GM03348 (cell line): ENCODE measurements around the gene RAPGEF5.
A peak's percentile ranks its signal among the peaks of the same experiment; 100 is the strongest.

ENCODE experiments used
- DNase-seq: peaks from one replicate; pipeline ENCODE4 v3.0.0; 2012; ENCODE audit warnings: low spot score

Gene RAPGEF5

DNA sequence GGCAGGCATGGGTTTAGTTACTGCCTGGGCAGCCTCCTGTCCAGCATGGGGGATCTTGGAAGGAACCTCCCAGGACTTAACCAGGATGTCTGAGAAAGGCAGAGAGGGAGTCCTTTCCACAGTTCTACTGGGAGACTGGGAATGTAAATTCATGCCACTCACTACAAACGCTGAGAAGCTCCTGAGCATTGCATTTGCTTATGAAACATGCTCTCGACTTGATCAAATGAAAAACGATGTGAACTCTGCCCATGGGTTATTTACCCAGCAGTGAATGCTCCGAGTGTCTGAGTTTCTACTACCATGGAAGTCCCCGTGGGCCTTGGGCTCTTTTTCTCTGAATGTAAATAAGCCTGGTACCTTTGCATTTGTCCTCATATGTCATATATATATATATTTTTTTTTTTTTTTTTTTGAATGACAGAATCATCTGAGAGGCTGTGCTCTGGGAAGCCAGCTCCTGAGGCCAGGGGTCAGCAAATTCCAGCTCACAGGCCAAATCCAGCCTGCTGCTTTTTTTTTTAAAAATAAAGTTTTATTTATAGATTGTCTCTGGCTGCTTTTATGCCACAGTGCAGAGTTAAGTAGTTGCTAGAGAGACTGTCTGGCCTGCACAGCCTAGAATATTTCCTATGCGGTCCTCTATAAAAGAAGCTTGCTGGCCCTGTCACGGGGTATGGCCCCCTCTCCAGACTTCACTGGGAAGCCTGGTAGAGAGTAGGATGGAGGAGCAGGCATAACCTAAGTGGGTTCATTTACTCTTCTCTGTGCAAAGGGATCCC lies 21.4 kb upstream of the RAPGEF5 start:
- no peak for DNase-seq

DNA sequence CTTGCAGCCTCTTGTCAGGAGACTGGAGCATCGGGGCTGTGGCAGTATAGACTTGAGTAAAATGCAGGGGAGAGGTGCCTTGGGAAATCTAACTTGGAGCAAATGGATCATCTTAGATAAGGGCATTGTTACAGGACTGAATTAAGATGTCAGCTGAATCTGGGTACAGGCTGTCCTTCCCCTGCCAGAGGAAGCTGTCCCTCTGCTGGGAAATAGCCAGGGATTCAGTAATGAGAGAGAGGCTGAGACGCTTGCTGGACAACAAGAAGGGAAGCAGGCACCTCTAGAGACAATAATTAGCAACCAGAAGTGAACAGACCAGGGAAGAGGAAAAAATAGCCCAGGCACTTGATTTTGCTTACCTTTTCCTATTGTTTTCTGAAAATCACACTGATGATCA lies 20.7 kb upstream of the RAPGEF5 start:
- DNase-seq = no peak

- DNase-seq = no peak
Observed at GRCh38 chr7:22375359-22376048, 18.6 kb upstream of the RAPGEF5 start.

GRCh38 chr7:22373911-22374310 lies 17.0 kb upstream of the RAPGEF5 start:
- DNase-seq = no peak

DNA sequence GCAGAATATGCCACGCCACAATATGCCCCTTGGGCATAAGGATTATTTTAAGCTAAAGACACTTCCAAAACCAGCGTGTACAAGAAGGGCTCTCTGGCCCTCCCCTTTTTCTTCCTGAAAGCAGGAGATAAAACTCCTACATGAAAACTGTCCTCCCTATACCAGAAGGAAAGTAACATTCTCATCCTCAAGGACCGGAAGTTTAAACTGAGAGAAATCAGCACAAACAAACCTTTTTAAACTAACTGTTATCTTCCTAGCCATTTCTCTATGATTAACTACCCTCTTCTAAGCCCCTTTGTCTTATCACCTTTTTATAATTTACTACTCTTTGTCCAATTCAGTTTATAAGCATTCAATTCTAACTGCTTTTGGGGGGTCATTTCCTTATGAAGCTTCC lies 16.4 kb upstream of the RAPGEF5 start:
- no peak for DNase-seq

- no peak for DNase-seq
Observed at GRCh38 chr7:22372863-22373262, 15.9 kb upstream of the RAPGEF5 start.

- DNase-seq = no peak
Observed at GRCh38 chr7:22371878-22372277, 14.9 kb upstream of the RAPGEF5 start.

DNA sequence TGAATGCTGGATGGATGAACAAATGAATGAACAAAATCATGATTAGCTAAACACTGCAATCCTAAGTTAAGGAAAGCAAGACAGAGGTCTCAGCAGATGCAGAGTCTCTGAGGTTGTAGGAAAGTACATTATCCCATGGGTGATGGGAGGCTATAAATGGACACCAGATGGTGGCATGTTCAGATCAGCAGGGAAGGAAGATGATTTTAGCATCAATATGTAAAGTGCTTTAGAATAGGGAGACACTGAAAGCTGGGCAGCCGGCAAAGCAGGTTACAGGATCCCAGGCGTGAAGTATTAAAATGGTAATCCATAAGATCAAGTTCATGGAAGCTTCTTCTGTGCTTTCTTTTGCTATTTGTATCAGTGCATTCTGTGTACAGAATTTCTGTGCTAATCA lies 7.9 kb upstream of the RAPGEF5 start:
- no peak for DNase-seq

DNA sequence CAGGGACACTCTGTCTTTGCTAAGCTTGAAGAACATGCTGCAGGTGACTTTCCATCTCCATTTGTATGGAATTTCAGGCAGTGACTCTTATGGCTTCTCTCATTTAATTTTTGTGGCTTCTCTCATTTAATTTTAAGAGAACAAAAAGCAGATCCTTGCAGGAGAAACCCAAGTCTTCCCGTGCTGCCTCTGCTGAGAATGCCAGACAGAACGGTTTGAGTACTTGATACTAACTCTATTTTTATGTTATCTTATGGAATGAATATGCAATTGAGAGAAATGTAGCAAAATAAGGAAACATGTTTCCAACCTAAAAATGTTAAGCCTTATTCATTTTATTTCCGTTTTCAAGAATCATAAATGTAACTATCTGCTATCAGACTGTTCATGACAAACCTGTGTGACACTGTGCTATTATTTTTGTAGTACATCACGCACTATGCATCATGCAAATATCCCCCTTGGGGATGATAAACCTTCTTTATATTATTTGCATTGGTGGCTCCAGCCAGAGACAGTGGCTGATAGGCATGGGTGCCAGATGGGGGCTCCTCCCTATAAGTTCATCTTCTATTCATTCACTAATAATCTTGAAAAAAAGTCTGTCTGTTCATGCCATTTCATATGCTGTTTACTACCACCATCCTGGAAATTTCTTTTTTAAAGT lies 6.9 kb upstream of the RAPGEF5 start:
- no peak for DNase-seq

GRCh38 chr7:22361795-22362194 lies 4.8 kb upstream of the RAPGEF5 start:
- no peak for DNase-seq

DNA sequence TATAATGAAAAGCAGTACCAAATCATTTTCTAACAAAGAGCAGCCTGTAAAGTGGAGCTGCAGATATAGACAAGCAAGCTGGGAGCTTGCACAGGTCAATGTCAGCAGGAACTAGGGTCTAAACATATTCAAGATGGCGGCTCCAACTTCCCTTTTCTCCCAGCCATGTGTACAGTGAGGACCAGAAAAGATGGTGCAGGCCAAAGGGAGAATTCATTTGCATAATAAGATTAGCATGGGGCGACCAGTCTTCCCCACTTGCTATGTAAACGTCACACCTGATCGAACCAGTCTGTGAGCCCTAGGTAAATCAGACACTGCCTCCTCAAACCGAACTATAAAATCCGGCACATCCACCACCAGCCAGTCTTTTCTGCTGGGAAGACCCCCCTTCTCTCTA lies 4.4 kb upstream of the RAPGEF5 start:
- no peak for DNase-seq

DNA sequence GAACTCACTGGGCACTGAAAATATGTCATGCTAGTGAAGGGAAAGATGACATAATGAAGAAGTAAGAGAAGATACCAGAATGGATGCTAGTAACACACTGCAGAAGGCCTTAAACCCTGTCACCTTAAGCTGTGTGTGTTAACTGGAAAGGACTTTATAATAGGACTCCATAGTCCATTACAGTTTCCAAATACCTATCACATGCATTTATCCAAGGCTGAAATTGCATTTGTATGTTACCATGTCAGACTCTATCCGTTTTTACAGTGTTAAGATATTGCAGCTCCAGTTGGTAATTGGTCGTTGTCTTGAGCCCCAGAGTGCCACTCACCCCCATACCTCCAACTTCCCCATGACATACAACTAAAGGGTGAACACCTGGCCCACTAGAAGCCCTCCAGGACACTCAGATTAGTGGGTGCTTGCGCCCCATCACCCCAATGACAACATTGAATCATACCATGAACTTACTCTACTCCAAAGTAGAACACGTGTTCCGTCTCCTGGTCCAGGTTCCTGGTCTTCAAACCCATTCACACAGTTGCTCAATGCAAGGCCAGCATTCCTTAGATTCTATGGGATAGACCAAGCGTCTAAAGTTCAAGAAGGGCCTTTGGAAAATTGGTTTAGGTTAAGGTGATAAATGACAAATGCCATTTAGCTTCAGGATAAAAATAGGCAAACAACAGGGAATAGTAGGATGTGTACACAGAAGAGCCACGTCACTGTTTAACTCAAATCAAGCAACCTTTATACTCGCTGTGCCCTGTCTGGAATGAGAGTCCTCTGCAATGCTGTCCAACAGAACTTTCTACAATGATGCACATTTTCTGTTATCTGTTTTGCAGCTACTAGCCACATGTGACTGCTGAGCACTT lies 2.1 kb upstream of the RAPGEF5 start:
- no peak for DNase-seq

DNA sequence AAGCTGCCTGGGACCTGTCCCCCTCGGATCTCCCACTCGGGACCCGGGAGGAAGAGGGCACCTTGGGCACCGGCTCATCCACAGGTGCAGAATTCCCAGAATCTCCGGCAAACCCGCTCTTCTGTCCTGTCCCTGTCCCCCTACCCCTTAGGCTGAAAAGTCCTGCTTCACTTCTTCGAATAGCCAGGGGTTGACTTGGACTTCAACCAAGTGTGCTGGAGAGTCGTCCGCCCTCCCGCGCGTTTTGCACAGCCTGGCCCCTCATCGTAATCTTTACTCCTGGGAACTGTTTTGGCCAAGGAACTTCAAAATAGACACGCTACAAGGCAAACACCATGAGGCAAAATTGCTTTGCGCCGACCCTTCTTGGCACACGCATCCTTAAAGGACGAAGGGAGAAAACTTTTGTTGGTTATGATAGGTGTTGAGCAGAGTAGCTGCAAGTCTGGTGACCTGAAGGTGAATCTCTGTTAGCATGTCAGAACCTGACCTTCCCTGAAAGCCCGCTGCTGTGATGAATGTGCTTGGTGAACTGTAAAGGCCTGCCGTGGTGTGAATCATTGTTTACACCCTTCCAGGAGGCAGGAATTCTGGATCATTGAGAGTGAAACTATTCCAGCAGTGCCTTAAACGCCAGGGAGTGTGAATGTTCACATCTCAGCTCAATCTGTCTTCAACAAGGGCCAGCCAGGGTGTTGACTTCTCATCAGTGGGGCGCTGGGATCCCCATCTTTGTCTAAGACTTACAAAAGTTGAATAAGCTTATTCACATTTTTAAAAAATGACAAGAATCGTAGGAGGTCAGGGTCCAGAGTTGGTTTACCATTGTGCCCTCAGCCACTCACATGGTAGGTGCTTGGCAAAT lies 589 bp upstream of the RAPGEF5 start:
- no peak for DNase-seq

DNA sequence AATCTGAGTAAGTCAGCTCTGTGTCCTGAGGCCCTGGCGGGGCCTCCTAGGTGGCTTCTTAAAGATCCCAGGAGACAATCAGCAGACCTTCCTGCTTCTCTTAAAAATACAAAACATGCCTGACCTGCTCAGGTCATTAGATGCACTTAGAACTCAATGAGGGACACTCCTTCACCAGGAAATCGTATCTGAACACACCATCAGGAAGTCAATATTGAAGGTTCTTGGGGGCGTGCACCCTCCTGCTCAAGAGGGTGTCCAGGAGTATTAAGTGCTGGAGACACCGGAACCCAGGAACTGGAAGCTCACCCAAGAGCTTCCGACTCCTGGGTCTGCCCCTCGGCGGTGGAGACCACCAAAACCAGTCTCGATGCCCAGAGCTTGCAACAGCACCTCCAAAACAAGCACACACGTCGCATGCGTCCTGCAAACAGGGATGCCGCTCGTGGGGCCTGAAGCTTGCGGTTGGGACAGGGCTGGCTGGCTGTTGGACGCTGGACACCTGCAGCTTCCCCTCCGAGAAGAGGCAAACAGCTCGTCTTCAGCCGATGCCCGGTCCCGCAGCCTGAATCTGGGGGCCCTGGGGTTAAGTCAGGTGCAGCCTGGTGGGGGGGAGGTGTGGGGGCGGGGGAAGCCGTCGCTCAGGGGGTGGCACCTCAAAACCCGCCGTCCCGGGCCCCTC lies 803 bp downstream of the RAPGEF5 start:
- no peak for DNase-seq

DNA sequence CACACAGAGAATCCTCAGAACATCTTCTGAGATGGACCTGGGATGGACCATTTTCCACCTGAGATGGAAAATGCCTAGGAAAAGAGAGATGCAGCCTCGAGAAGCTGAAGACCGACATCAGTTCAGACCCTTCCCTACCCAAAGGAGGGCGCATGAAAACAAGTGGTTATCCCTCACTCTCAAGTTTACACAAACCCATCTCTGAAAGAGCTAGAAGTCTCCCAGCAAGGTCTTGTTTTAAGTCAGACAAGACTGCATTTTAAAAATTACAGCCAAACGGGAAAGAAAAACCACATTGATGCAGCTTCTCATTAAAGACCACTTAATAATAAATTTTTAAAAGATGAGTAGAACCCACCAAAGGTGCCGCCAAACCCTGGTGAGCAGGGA lies 1.3 kb downstream of the RAPGEF5 start:
- DNase-seq = no peak

DNA sequence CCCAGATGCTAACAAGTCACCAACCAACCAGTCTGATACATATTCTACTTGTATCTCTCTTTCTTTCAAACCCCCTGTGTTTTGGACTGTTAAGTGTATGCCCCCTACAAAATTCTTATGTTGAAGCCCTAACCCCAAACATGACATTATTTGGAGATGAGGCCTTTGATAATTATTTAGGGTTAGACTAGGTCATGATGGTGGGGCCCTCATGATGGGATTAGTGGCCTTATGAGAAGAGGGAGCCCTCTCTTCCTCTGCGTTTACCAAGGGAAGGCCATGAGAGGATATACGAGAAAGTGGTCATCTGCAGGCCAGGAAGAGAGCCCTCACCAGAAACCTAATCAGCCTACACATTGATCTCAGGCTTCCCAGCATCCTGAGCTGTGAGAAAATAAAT lies 2.5 kb downstream of the RAPGEF5 start:
- no peak for DNase-seq

DNA sequence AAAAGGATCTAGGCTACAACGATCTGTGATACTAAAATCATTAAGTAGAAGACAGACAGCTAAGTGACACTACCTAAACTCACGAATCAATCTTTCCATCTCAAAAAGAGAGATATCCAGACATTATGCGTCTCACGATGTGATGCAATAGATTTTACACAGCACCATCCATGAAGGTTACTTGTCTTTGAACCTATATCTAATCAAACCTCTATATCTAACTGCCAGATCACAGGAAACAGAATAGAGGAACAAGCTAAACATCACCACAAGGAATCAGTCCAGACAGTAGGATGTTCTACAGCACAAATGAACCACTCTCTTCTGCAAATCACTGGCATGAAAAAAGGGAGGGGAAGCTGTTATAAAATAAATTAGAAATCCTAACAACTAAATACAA lies 4.1 kb downstream of the RAPGEF5 start:
- no peak for DNase-seq

DNA sequence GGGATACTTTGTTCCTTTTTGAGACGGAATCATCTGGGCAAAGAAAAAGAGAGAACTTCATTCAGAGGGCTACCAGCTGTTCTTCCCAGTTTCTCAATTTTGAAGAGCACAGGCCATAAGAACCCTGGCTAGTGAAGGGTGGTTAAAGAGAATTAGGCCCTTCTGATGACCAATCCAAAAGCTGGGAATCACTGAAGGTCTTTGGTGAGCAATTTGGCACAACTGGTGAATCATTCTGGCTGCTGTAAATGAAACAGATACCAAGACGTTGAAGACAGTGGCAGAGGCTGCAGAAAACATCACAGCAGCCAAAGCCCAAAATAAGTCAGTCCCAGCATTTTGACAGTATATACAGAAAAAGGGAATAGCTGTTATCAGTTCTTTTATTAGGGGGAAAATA lies 5.1 kb downstream of the RAPGEF5 start:
- no peak for DNase-seq

- DNase-seq = no peak
Observed at GRCh38 chr7:22351329-22351692, 5.6 kb downstream of the RAPGEF5 start.

GRCh38 chr7:22350466-22351328 lies 6.3 kb downstream of the RAPGEF5 start:
- DNase-seq = peak; percentile 20
